Right atrium auricular region (tissue), 2 donors: ENCODE results near the gene CDH18. TPM values are rescaled to one million over a fixed set of nuclear protein-coding genes. Genes with fewer than 3 reads are reported as not detected.

Source experiments
- DNase-seq: peaks from one replicate; pipeline ENCODE4 v3.0.0-alpha.2; 2019; ENCODE audit warnings: low spot score
- H3K27ac ChIP-seq, 2 donors: fragments of 200-600 bp; sonication (generic); 1 replicate in 1 of 2; 2 replicates in 1 of 2; pipeline ENCODE4 v1.5.1; 2016 to 2019
- H3K27me3 ChIP-seq, 2 donors: fragments of 200-600 bp; sonication (generic); one replicate each; pipeline versions ENCODE4 v1.5.1 to v1.6.0; 2017 to 2019
- H3K36me3 ChIP-seq: fragments of 200-600 bp; sonication (generic); one replicate; pipeline ENCODE4 v1.5.1; 2016
- H3K4me1 ChIP-seq, 2 donors: fragments of 200-600 bp; sonication (generic); one replicate each; pipeline versions ENCODE4 v1.5.1 to v1.6.0; 2017 to 2019
- H3K4me3 ChIP-seq, 2 donors: fragments of 200-600 bp; sonication (generic); 1 replicate in 1 of 2; 2 replicates in 1 of 2; pipeline ENCODE4 v1.5.1; 2017 to 2019; ENCODE audit warnings: mild to moderate bottlenecking in 1 of 2, moderate library complexity in 1 of 2
- H3K9me3 ChIP-seq, 2 donors: fragments of 200-600 bp; sonication (generic); one replicate each; pipeline ENCODE4 v1.5.1; 2019
- total RNA-seq, 2 donors: library from RNA; depleted of rRNA; stranded (reverse); fragments of >200 nt; gene quantifications; one replicate each; pipeline ENCODE4 v1.1.0, GENCODE V29; 2016
- TF ChIP-seq, protein P1 (sequence below), 2 donors: fragments of 200-600 bp; sonication (generic); IDR thresholded peaks; one replicate each; pipeline ENCODE4 v1.5.1; 2019; ENCODE audit warnings: antibody characterized with exemption in 2 of 2

CDH18 gene
- total RNA-seq, 2 donors from 2014 or later, result not detected

DNA sequence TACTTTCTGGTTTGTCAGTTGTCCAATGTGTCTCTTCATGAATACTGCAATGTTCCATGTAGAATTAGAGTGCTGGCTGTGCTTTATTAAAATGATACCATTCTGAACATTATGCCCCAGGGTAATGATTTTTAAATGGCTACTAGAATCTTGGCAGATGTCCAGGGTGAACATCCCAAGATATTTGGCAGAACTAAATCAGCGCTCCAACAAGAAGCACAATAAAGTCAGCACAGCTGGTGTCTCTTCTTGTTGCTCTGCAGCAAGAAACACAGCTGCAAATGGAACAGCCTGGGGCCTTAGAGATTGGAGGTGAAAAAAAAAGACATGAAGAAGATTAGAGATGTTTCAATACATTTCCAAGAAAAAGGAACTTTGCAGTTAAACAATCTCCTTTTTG lies 248.3 kb downstream of the CDH18 start:
- Histone ChIP-seq H3K4me3 (no peak overlapping the region), H3K9me3 (no peaks in the 10 kb centered on the region), H3K36me3 (no peaks in the 10 kb centered on the region), H3K4me1 (no peaks in the 10 kb centered on the region), H3K27me3 (no peaks in the 10 kb centered on the region), H3K27ac (no peak overlapping the region)
- no peak for DNase-seq
- TF ChIP-seq, protein P1, sequence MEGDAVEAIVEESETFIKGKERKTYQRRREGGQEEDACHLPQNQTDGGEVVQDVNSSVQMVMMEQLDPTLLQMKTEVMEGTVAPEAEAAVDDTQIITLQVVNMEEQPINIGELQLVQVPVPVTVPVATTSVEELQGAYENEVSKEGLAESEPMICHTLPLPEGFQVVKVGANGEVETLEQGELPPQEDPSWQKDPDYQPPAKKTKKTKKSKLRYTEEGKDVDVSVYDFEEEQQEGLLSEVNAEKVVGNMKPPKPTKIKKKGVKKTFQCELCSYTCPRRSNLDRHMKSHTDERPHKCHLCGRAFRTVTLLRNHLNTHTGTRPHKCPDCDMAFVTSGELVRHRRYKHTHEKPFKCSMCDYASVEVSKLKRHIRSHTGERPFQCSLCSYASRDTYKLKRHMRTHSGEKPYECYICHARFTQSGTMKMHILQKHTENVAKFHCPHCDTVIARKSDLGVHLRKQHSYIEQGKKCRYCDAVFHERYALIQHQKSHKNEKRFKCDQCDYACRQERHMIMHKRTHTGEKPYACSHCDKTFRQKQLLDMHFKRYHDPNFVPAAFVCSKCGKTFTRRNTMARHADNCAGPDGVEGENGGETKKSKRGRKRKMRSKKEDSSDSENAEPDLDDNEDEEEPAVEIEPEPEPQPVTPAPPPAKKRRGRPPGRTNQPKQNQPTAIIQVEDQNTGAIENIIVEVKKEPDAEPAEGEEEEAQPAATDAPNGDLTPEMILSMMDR (IDR thresholded peaks at IDR 0.05), result no peak

- no peak for DNase-seq
- H3K36me3 ChIP-seq, result no peaks in the 10 kb centered on the region
- TF ChIP-seq, protein P1 (IDR thresholded peaks at IDR 0.05), result no peak
Observed at GRCh38 chr5:19734776-19735175, 253.2 kb downstream of the CDH18 start.

DNA sequence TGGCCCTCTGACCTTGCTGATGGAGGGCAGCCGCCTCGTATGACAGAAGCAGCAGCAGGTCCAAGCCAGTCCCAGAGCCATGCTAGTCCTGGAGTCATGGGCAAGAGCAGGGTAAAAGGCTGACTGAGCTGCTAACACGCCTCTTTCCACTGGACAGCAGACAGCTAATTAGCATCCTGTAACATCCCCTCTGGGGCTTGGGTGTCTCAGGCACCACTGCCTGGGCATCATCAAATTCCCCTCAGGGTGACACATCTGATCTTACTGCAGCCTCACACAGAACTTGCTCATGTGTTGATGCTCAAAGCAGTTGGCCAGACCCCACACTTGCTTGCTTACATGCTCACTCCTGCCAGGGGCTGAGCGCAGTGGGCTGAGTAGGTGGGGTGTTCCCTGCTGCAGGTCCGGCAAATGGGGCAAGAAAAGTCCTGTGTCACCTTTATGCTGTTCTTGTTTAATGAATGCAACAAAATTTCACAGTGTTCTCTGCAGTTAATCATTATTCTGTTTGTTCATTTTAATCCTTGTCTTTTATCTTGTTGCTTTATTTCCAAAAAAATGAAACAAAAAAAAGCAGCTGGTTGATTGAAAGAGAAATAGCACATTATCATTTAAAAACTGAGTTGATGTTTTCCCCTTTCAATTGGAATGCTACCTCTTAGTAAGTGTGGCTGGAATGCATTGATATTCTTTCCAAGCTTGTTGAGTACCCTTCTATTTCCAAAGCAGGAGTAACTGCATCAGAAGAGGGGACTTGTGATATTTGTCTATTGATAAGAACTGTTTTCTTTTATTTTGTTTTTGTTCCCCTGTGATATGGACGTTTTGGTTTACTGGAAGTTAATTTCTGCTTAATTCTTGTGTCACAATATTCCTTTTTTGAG lies 254.1 kb downstream of the CDH18 start:
- H3K27me3 ChIP-seq, result no peaks in the 10 kb centered on the region
- no peaks in the 10 kb centered on the region for H3K9me3 ChIP-seq
- no peak overlapping the region for H3K4me3 ChIP-seq
- H3K4me1 ChIP-seq, result no peaks in the 10 kb centered on the region
- TF ChIP-seq, protein P1 (IDR thresholded peaks at IDR 0.05), result no peak
- DNase-seq, result no peak
- H3K36me3 ChIP-seq, result no peaks in the 10 kb centered on the region
- no peak overlapping the region for H3K27ac ChIP-seq

More at GRCh38 chr5:19734776-19735175, 253.2 kb downstream of the CDH18 start:
- Histone ChIP-seq H3K4me1 (no peaks in the 10 kb centered on the region), H3K9me3 (no peaks in the 10 kb centered on the region), H3K27ac (no peak overlapping the region), H3K4me3 (no peak overlapping the region), H3K27me3 (no peaks in the 10 kb centered on the region)

DNA sequence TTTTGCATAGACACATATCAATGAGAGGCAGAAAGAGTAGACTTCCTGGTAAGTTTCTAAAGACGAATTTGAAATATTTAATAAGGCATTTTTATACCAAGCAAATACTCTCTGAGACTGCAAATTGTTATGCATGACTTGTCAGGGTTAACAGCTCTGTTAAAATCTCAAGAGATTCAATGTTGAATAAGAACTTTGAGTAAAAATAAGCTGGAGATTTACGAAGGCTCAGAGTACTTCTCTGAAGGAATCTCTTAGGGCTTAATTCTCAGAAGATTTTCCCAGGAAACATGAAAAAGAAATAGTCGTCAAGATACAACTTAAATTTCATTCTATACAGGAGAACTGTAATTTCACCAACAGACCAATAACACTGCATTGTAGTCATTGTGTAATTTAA lies 259.4 kb downstream of the CDH18 start:
- H3K27ac ChIP-seq, result no peak overlapping the region
- no peaks in the 10 kb centered on the region for H3K36me3 ChIP-seq
- TF ChIP-seq, protein P1 (IDR thresholded peaks at IDR 0.05), result no peak
- H3K4me1 ChIP-seq, result no peaks in the 10 kb centered on the region
- no peaks in the 10 kb centered on the region for H3K27me3 ChIP-seq
- DNase-seq, result no peak
- H3K4me3 ChIP-seq, result no peak overlapping the region
- no peaks in the 10 kb centered on the region for H3K9me3 ChIP-seq

GRCh38 chr5:19719109-19719508 lies 268.9 kb downstream of the CDH18 start:
- no peaks in the 10 kb centered on the region for H3K36me3 ChIP-seq
- TF ChIP-seq, protein P1 (IDR thresholded peaks at IDR 0.05), result no peak
- no peaks in the 10 kb centered on the region for H3K27me3 ChIP-seq
- no peak overlapping the region for H3K27ac ChIP-seq
- H3K4me1 ChIP-seq, result no peaks in the 10 kb centered on the region
- DNase-seq, result no peak
- no peaks in the 10 kb centered on the region for H3K9me3 ChIP-seq
- no peak overlapping the region for H3K4me3 ChIP-seq
